IMR-90 (cell line): ENCODE measurements around the gene ZNF208. TPM values are rescaled to one million over a fixed set of nuclear protein-coding genes. Genes with fewer than 3 reads are reported as not detected.
"Not testable (repeated sequence)": the region's sequence is repeated elsewhere in the genome, so short reads cannot be mapped to it uniquely, and the experiment has no call there.

ENCODE experiments used
- ATAC-seq: fragments of 200-7000 bp; cut with Tn5 transposase; 2 replicates; pipeline ENCODE4 v1.9.1; 2020; ENCODE audit warnings: low read depth, mild to moderate bottlenecking, moderate library complexity
- BruUV-seq: library from RNA; stranded (reverse); fragments of 400-500 nt; replicated peaks from 2 replicates; lab custom pipeline; 2021; lab: Mats Ljungman, UMichigan
- CTCF ChIA-PET: fragments of 300-600 bp; formaldehyde crosslinking; extraction: SDS; loops from one replicate; lab custom pipeline; 2021; ENCODE audit warnings: antibody characterized with exemption; lab: Yijun Ruan, JAX
- POLR2A ChIA-PET: fragments of 300-600 bp; sonication (Branson Sonifier 250); formaldehyde crosslinking; loops from one replicate; lab custom pipeline; 2022; ENCODE audit warnings: antibody characterized with exemption; ENCODE audit not compliant: unreplicated experiment; lab: Charles Lee
- DNase-seq: peaks from one replicate; pipeline ENCODE4 v3.0.0; 2013
- H2AFZ ChIP-seq: replicated peaks from 2 replicates; pipeline ENCODE3; 2013; ENCODE audit warnings: low read length, mild to moderate bottlenecking; ENCODE audit not compliant: poor library complexity
- H2AK5ac ChIP-seq: 2 replicates; pipeline ENCODE4 v1.6.1; 2013; ENCODE audit warnings: low read depth, low read length, inconsistent platforms
- H2AK9ac ChIP-seq: replicated peaks from 2 replicates; pipeline ENCODE3; 2013; ENCODE audit warnings: mild to moderate bottlenecking, low read depth, low read length, moderate library complexity; ENCODE audit not compliant: poor library complexity
- H2BK120ac ChIP-seq: 2 replicates; pipeline ENCODE4 v1.6.1; 2013; ENCODE audit warnings: low read depth, low read length, inconsistent platforms
- H2BK15ac ChIP-seq: 3 replicates; pipeline ENCODE4 v1.6.1; 2013; ENCODE audit warnings: low read depth, low read length, inconsistent platforms
- H2BK20ac ChIP-seq: 2 replicates; pipeline ENCODE4 v1.6.1; 2013; ENCODE audit warnings: low read depth, mild to moderate bottlenecking, inconsistent platforms, low read length, moderate library complexity
- H2BK5ac ChIP-seq: 2 replicates; pipeline ENCODE4 v1.6.1; 2013; ENCODE audit warnings: mild to moderate bottlenecking, low read depth, low read length, inconsistent platforms; ENCODE audit not compliant: poor library complexity, severe bottlenecking
- H3K14ac ChIP-seq: replicated peaks from 2 replicates; pipeline ENCODE4 v1.6.1; 2013; ENCODE audit warnings: low read depth, low read length, inconsistent platforms
- H3K18ac ChIP-seq: 2 replicates; pipeline ENCODE4 v1.6.1; 2013; ENCODE audit warnings: low read depth, low read length, control low read depth
- H3K23ac ChIP-seq: 2 replicates; pipeline ENCODE4 v1.6.1; 2013; ENCODE audit warnings: low read depth, low read length, inconsistent platforms
- H3K27ac ChIP-seq: 2 replicates; pipeline ENCODE4 v1.5.1; 2013; ENCODE audit warnings: mild to moderate bottlenecking, control low read depth, low read length; ENCODE audit not compliant: insufficient read depth
- H3K27me3 ChIP-seq: 2 replicates; pipeline ENCODE4 v1.6.1; 2013; ENCODE audit warnings: low read length; ENCODE audit not compliant: control insufficient read depth, insufficient read depth
- H3K36me3 ChIP-seq: 2 replicates; pipeline ENCODE4 v1.6.1; 2013; ENCODE audit warnings: low read length, mixed read lengths; ENCODE audit not compliant: control insufficient read depth, insufficient read depth
- H3K4ac ChIP-seq: 2 replicates; pipeline ENCODE4 v1.6.1; 2013; ENCODE audit warnings: low read depth, low read length, inconsistent platforms
- H3K4me1 ChIP-seq: 2 replicates; pipeline ENCODE4 v1.6.1; 2013; ENCODE audit warnings: low read length, mixed read lengths; ENCODE audit not compliant: control insufficient read depth, insufficient read depth
- H3K4me2 ChIP-seq: 2 replicates; pipeline ENCODE4 v1.6.1; 2013; ENCODE audit warnings: low read depth, mild to moderate bottlenecking, control low read depth, low read length, moderate library complexity
- H3K4me3 ChIP-seq: 2 replicates; pipeline ENCODE4 v1.5.1; 2013; ENCODE audit warnings: low read depth, mild to moderate bottlenecking, control low read depth, low read length, moderate library complexity; ENCODE audit not compliant: insufficient read depth
- H3K56ac ChIP-seq: 2 replicates; pipeline ENCODE4 v1.6.1; 2013; ENCODE audit warnings: low read length, inconsistent platforms; ENCODE audit not compliant: insufficient read depth; ENCODE audit errors: extremely low read depth
- H3K79me1 ChIP-seq, 2 experiments: 2 replicates each; pipeline ENCODE4 v1.6.1; 2013; ENCODE audit warnings: low read length in 2 of 2, inconsistent platforms in 1 of 2, low read depth in 1 of 2
- H3K9ac ChIP-seq: 2 replicates; pipeline ENCODE4 v1.6.1; 2013; ENCODE audit warnings: low read depth, low read length, control low read depth
- H3K9me1 ChIP-seq: 2 replicates; pipeline ENCODE4 v1.6.1; 2013; ENCODE audit warnings: low read length, inconsistent platforms; ENCODE audit not compliant: insufficient read depth
- H3K9me3 ChIP-seq: 2 replicates; pipeline ENCODE4 v1.6.1; 2013; ENCODE audit warnings: low read length; ENCODE audit not compliant: control insufficient read depth, insufficient read depth
- H4K20me1 ChIP-seq: 2 replicates; pipeline ENCODE4 v1.6.1; 2013; ENCODE audit warnings: low read length, inconsistent platforms; ENCODE audit not compliant: insufficient read depth
- H4K5ac ChIP-seq: 2 replicates; pipeline ENCODE4 v1.6.1; 2013; ENCODE audit warnings: mild to moderate bottlenecking, low read depth, low read length, control low read depth
- H4K8ac ChIP-seq, 2 experiments: 2 replicates each; pipeline ENCODE4 v1.6.1; 2013; ENCODE audit warnings: low read depth in 2 of 2, low read length in 2 of 2, control low read depth in 1 of 2, inconsistent platforms in 1 of 2
- H4K91ac ChIP-seq: 2 replicates; pipeline ENCODE4 v1.6.1; 2013; ENCODE audit warnings: low read depth, low read length, inconsistent platforms; ENCODE audit not compliant: insufficient read depth
- CEBPB ChIP-seq: IDR thresholded peaks from 2 replicates; pipeline ENCODE4 v1.6.1; 2012; ENCODE audit warnings: low read depth, low read length, improper control_type of control experiment
- MAFK ChIP-seq: IDR thresholded peaks from 2 replicates; pipeline ENCODE4 v1.6.1; 2012; ENCODE audit warnings: low read depth, low read length, improper control_type of control experiment
- WGBS, 2 experiments: methylation state at CpG; one replicate each; pipeline versions ENCODE4 v1.1.5 to v1.1.7; 2013; ENCODE audit warnings: missing lambda C conversion rate in 2 of 2; ENCODE audit not compliant: insufficient read length in 1 of 2; ENCODE audit errors: extremely low coverage in 2 of 2; 5-methylcytosine and 5-hydroxymethylcytosine counted together
- dilution Hi-C: fragments of 300-500 bp; cut with HindIII; formaldehyde crosslinking; loops from one replicate; pipeline ENCODE4 v1.14.3; 2018; ENCODE audit warnings: low sequenced_read_pairs; ENCODE audit not compliant: unreplicated experiment
- in situ Hi-C: fragments of 300-500 bp; cut with MboI; formaldehyde crosslinking; loops from 3 replicates; pipeline ENCODE4 v1.14.3; 2019; ENCODE audit warnings: low sequenced_read_pairs, inconsistent platforms, mixed read lengths
- intact Hi-C: fragments of 100-400 bp; cut with micrococcal nuclease; formaldehyde crosslinking; loops from 2 replicates; pipeline ENCODE4 v1.10.0; 2022
- polyA plus RNA-seq, 3 experiments: library from polyadenylated mRNA; depleted of rRNA; stranded (reverse); fragments of >200 nt; gene quantifications; 2 replicates each; pipeline ENCODE4 v1.2.3, GENCODE V29; 2012; ENCODE audit warnings: low replicate concordance in 1 of 3
- total RNA-seq: library from RNA; depleted of rRNA; stranded (reverse); fragments of >200 nt; gene quantifications from 2 replicates; pipeline ENCODE4 v1.2.3, GENCODE V29; 2012

ZNF208 gene
- total and polyA plus RNA-seq, 2 of the 4 experiments (the other 2 are of a cell fraction) = not detected

DNA sequence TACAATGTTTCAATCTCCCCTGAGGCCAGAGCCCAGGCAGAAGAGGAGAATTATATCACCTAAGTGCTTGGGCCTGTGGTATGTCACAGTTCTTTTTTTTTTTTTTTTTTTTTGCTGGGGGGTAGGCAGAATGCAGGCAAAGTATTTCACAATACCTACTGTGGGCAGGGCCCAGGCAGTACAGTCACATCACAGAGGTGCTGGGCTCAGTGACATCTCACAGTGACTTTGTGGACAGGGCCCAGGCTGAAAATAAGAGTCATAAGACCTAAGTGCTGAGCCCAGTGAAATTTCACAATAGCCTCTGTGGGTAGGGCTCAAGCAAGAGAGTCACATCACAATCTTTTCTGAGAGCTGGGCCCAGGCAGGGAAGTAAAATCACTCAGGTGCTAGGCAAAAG lies 15.9 kb upstream of the ZNF208 start:
- Histone ChIP-seq H4K20me1 (no peaks in the 10 kb centered on the region), H4K8ac (no peak overlapping the region), H3K27ac (no peak overlapping the region), H3K9me3 (peaks cover 9% of the 10 kb centered on the region), H3K14ac (no peak overlapping the region), H3K23ac (no peak overlapping the region), H4K5ac (no peak overlapping the region), H2BK20ac (no peak overlapping the region), H4K91ac (no peak overlapping the region), H3K4me3 (no peak overlapping the region), H2AK5ac (no peak overlapping the region), H3K9ac (no peak overlapping the region), H3K79me1 (no peaks in the 10 kb centered on the region), H3K27me3 (no peaks in the 10 kb centered on the region), H3K36me3 (no peaks in the 10 kb centered on the region), H2BK15ac (no peak overlapping the region), H3K4ac (no peak overlapping the region), H3K56ac (no peak overlapping the region), H3K4me2 (no peak overlapping the region), H3K9me1 (no peaks in the 10 kb centered on the region), H2AK9ac (no peak overlapping the region), H2AFZ (no peak overlapping the region), H3K4me1 (no peaks in the 10 kb centered on the region), H2BK5ac (no peak overlapping the region), H3K18ac (no peak overlapping the region), H2BK120ac (no peak overlapping the region)
- no peak for DNase-seq
- dilution Hi-C loops = no loop called here
- no TSS peak for BruUV-seq
- ChIA-PET CTCF (no interaction called here), POLR2A (no interaction called here)
- intact Hi-C loops = no loop called here
- TF ChIP-seq MAFK (no peak), CEBPB (peak; percentile 23; the same call in 1 of the 2 replicates)
- in situ Hi-C loops = no loop called here
- ATAC-seq = no peak

DNA sequence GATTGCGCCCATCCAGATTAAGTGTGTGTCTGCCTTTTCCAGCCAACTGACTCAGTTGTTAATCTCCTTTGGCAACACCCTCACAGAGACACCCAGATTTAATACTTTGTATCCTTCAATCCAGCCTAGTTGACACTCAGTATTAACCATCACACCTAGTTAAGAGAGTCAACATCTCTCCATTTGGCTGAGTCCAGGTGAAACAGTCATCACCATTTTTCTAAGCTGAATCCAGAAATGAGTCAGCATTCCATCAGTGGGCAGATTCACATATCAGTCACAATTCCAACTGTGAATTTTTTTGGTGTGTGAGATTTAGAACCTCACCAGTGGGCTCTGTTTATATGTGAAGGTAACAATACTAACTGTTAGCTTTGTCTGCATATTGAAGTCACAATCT lies 14.8 kb upstream of the ZNF208 start:
- H3K23ac ChIP-seq, H3K56ac ChIP-seq, H4K5ac ChIP-seq, CTCF ChIA-PET, H3K4ac ChIP-seq, H3K4me3 ChIP-seq, H2BK15ac ChIP-seq, in situ Hi-C loops, H3K79me1 ChIP-seq, H2AK9ac ChIP-seq, H3K18ac ChIP-seq, BruUV-seq, H3K9me1 ChIP-seq, H2BK5ac ChIP-seq, H2BK120ac ChIP-seq, POLR2A ChIA-PET, H2AFZ ChIP-seq, H2BK20ac ChIP-seq, H4K8ac ChIP-seq, H3K4me1 ChIP-seq, ATAC-seq, H3K14ac ChIP-seq, H3K4me2 ChIP-seq, H3K9ac ChIP-seq, dilution Hi-C loops, H4K91ac ChIP-seq, H3K36me3 ChIP-seq, DNase-seq, H4K20me1 ChIP-seq, H3K27me3 ChIP-seq, intact Hi-C loops, H3K27ac ChIP-seq, H2AK5ac ChIP-seq: not testable (repeated sequence)
- 57% methylated on average over 1 of the region's 1 CpG; no CpG with 5 or more reads in 1 of the 2 experiments for WGBS, 2 experiments
- peaks cover 13% of the 10 kb centered on the region for H3K9me3 ChIP-seq
